Tibial nerve (tissue), 4 donors: Measurements from ENCODE around the gene TMEM214. TPM values are rescaled to one million over a fixed set of nuclear protein-coding genes. Genes with fewer than 3 reads are reported as not detected.

Experiments
- DNase-seq, 2 donors: peaks; one replicate each; pipeline ENCODE4 v3.0.0-alpha.2; 2019; ENCODE audit warnings: low spot score in 2 of 2
- H3K27ac ChIP-seq, 4 donors: fragments of 200-600 bp; sonication (generic) in 3 of 4; one replicate each; pipeline ENCODE4 v1.5.1; 2017 to 2019; ENCODE audit warnings: mild to moderate bottlenecking in 1 of 4
- H3K27me3 ChIP-seq, 2 donors: fragments of 200-600 bp; sonication (generic) in 1 of 2; one replicate each; pipeline versions ENCODE4 v1.5.1 to v1.6.0; 2017 to 2019
- H3K36me3 ChIP-seq, 3 donors: fragments of 200-600 bp; sonication (generic); one replicate each; pipeline ENCODE4 v1.5.1; 2018 to 2019
- H3K4me1 ChIP-seq, 4 donors: fragments of 200-600 bp; sonication (generic) in 3 of 4; one replicate each; pipeline ENCODE4 v1.5.1; 2017 to 2019
- H3K4me3 ChIP-seq, 4 donors: fragments of 200-600 bp; sonication (generic) in 3 of 4; one replicate each; pipeline ENCODE4 v1.5.1; 2017 to 2019; ENCODE audit warnings: mild to moderate bottlenecking in 1 of 4, moderate library complexity in 1 of 4
- H3K9me3 ChIP-seq, 4 donors: fragments of 200-600 bp; sonication (generic) in 3 of 4; one replicate each; pipeline ENCODE4 v1.5.1; 2017 to 2019
- EP300 ChIP-seq, 2 donors: sonication (generic); formaldehyde crosslinking; IDR thresholded peaks; one replicate each; pipeline ENCODE4 v1.6.1; 2017; ENCODE audit warnings: antibody characterized with exemption in 2 of 2, mild to moderate bottlenecking in 1 of 2
- POLR2A ChIP-seq, 2 donors: fragments of 450-650 bp; IDR thresholded peaks; one replicate each; pipeline ENCODE4 v1.6.1; 2017; ENCODE audit warnings: antibody characterized with exemption in 2 of 2, mild to moderate bottlenecking in 2 of 2, moderate library complexity in 2 of 2
- WGBS, 2 donors: methylation state at CpG; one replicate each; pipeline ENCODE4 v1.1.5; 2018; 5-methylcytosine and 5-hydroxymethylcytosine counted together
- total RNA-seq, 4 donors: library from RNA; depleted of rRNA; stranded (reverse); fragments of >200 nt; gene quantifications; one replicate each; pipeline ENCODE4 v1.1.0, GENCODE V29; 2016
- TF ChIP-seq, protein P1 (sequence below), 5 experiments: fragments of 200-600 bp in 3 of 5; fragments of 450-650 bp in 2 of 5; sonication (generic) in 3 of 5; IDR thresholded peaks; one replicate each; pipeline ENCODE4 v1.5.1; 2016 to 2019; ENCODE audit warnings: antibody characterized with exemption in 5 of 5, mild to moderate bottlenecking in 3 of 5, moderate library complexity in 2 of 5

Gene TMEM214
- total RNA-seq, 4 donors from 2014 or later = 45.7 to 71.4 (median 53.4) TPM

DNA sequence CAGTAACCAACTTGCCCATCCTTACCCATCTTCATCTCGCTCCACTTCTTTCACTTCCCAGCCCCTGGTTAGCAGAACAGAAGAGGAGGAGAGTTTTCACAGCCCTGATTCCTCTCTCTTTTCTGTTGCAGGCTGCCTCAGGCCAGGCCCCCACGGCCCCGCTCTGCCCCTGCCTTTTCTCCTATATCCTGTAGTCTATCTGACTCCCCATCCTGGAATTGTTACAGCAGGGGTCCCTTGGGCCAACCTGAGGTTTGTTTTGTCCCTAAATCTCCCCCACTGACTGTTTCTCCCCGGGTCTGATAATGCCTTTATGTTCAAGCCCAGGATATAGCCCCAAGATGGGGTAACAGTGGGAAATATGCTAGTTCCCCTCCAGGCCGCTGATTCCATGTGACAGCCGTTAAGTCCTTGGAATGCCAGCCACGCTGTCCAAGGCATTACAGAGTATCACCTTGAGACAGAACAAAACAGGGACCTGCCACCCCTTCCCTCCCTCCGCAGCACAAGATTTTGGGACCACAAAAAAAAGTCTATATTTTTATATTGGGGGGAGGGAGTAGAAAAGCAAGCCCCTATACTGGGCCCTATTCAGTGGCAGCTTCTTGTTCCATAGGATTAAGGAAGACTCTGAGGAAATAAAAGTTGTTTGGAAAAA is 37.3 kb downstream of the TMEM214 start:
- Histone ChIP-seq H3K36me3 (peaks cover 0 to 46% (median 0%) of the 10 kb centered on the region in 3 donors), H3K4me1 (peaks cover 0 to 69% (median 21%) of the 10 kb centered on the region in 4 donors), H3K27me3 (no peaks in the 10 kb centered on the region), H3K9me3 (no peaks in the 10 kb centered on the region), H3K4me3 (peak overlapping the region; percentile 85 to 93 (median 90)), H3K27ac (peak overlapping the region in 3 of 4 donors; percentile 38 to 98 (median 90))
- WGBS, 2 donors = 78 to 83% methylated on average over 8 of the region's 8 CpGs
- TF ChIP-seq, protein P1, sequence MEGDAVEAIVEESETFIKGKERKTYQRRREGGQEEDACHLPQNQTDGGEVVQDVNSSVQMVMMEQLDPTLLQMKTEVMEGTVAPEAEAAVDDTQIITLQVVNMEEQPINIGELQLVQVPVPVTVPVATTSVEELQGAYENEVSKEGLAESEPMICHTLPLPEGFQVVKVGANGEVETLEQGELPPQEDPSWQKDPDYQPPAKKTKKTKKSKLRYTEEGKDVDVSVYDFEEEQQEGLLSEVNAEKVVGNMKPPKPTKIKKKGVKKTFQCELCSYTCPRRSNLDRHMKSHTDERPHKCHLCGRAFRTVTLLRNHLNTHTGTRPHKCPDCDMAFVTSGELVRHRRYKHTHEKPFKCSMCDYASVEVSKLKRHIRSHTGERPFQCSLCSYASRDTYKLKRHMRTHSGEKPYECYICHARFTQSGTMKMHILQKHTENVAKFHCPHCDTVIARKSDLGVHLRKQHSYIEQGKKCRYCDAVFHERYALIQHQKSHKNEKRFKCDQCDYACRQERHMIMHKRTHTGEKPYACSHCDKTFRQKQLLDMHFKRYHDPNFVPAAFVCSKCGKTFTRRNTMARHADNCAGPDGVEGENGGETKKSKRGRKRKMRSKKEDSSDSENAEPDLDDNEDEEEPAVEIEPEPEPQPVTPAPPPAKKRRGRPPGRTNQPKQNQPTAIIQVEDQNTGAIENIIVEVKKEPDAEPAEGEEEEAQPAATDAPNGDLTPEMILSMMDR (IDR thresholded peaks at IDR 0.05) = no peak
- TF ChIP-seq POLR2A (IDR thresholded peaks at IDR 0.05) (no peak), EP300 (IDR thresholded peaks at IDR 0.05) (no peak)
- no peak for DNase-seq

DNA sequence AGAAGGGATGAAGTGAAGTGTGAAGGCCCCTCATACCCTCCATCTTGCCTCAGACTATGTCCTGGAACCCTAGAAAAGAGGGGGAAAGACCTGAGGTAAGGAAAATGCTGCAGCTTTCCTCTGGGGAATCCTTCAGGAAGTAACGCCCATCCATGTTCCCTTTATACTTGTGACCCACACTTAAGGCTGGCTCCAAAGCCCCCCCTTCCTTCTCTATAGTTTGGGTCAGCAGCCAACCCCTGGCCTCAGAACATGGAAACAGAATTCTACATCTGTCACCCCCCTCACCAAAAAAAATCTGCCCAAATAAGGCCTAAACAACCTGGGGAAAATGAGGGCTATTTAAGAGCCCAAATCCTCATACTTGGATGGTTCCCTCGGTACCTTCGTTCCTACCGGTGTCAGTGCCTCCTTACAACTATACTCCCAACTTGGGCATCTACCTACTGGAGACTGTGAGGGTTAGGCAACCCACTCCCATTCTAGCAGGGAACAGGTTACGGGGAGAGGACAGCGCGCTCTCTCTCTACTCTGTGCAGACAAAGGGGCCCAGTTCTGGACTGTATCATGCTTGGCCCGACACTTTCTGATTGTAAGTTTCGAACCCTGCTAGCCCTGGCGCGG is 38.0 kb downstream of the TMEM214 start:
- Histone ChIP-seq H3K36me3 (peaks cover 0 to 40% (median 0%) of the 10 kb centered on the region in 3 donors), H3K4me1 (peaks cover 0 to 74% (median 22%) of the 10 kb centered on the region in 4 donors), H3K9me3 (no peaks in the 10 kb centered on the region), H3K27me3 (no peaks in the 10 kb centered on the region), H3K4me3 (peak overlapping the region; percentile 85 to 93 (median 90)), H3K27ac (peak overlapping the region; percentile 81 to 98 (median 91))
- TF ChIP-seq EP300 (IDR thresholded peaks at IDR 0.05) (no peak), POLR2A (IDR thresholded peaks at IDR 0.05) (no peak)
- TF ChIP-seq, protein P1 (IDR thresholded peaks at IDR 0.05) = no peak
- no peak for DNase-seq
- WGBS, 2 donors = 2 to 3% methylated on average over 11 of the region's 11 CpGs

DNA sequence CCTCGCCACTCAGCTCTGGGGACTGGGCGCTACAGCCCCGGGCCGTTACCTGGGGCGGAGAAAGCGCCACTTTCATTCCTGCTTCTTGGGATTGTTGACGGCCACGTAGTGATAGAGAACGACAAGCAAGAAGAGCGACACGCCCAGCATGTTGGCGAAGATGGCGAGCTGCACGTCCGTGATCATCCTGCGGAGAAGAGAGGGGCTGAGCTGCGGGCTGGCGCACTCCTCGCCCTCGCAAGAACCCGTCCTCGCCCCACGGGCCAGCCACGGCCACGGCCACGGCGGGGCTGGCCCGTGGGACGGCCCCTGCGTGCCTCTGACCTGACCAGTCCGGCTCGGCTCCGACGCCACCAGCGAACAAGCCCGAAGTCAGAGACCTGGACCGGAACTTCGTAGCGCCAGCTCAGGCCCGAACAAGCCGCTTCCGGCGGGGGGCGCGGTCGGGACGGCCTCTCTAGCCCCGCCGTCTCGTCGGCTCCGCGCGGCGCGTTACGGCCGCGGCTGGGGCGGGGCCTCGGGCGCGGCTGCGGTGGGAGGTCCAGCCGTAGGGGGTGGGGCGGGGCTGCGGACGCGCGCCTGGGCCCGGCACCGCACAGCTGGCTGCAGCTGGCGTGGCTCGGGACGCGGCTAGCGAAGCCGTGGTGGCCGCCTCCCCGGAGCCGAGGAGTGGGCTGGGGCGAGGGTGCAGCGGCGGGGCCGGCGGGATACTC is 38.7 kb downstream of the TMEM214 start, which contains the start of gene OST4:
Gene OST4, minus strand, starts transcription at position 378 of the 713 bp plus-strand sequence.
- H3K4me3 ChIP-seq = peak within 1 kb of the TSS; percentile 85 to 93 (median 90)
- H3K9me3 ChIP-seq = no peaks in the 10 kb centered on the region
- H3K27me3 ChIP-seq = no peaks in the 10 kb centered on the region
- DNase-seq = peak; percentile 85 to 86
- peaks cover 0 to 33% (median 0%) of the 10 kb centered on the region in 3 donors for H3K36me3 ChIP-seq
- peaks cover 0 to 74% (median 22%) of the 10 kb centered on the region in 4 donors for H3K4me1 ChIP-seq
- H3K27ac ChIP-seq = peak within 1 kb of the TSS; percentile 81 to 98 (median 93)
- WGBS, 2 donors = 0 to 1% methylated on average over 29 to 65 of the region's 86 CpGs
- TF ChIP-seq POLR2A (IDR thresholded peaks at IDR 0.05) (peak in 1 of 2 donors; percentile 85), EP300 (IDR thresholded peaks at IDR 0.05) (peak; percentile 59 to 91)
- TF ChIP-seq, protein P1 (IDR thresholded peaks at IDR 0.05) = peak in 3 of 5 experiments; percentile 7 to 48 (median 9)

DNA sequence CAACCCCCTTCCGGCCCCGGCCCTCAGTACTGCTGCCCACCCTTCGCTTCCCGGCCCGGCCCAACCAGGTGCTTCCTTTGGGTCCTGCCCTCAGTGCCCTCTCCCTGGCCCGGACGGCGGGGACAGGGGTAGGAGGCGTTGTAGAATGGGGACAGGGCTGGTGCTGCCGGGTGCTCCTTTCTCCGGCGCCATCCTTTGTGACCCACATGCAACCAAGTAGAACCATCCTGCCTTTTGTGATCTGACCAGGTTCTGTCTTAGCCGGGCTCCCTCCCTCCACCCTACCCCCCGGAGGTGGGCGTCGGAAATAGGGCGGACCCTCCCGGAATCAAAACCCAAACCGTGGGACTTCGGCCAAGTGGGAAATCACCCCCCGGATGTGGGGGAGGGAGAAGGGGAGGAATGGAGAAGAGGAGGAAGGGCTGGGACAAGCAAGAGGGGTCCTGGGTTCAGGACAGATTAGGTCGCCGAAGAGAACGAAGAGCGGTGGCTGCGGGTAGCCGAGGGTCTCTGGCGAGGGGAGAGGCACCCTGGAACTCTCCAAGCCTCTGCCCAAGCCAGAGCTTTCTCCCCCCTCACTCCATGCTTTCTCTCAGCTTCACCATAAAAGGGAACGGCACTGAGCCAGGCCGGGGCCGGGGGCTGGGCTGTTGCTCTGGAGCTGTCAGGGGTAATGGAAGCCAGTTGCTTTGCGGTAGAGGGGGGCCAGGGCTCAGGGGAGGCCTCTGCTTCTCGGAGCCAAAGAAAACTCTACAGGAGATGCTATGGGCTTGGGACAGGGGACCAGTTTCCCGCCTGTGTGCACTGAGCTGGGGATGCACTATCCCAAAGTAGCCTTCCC is 39.4 kb downstream of the TMEM214 start:
- no peaks in the 10 kb centered on the region for H3K27me3 ChIP-seq
- 2 to 5% methylated on average over 34 of the region's 34 CpGs for WGBS, 2 donors
- H3K4me1 ChIP-seq = peaks cover 0 to 74% (median 22%) of the 10 kb centered on the region in 4 donors
- DNase-seq = no peak
- H3K9me3 ChIP-seq = no peaks in the 10 kb centered on the region
- H3K4me3 ChIP-seq = peak overlapping the region; percentile 77 to 93 (median 88)
- TF ChIP-seq, protein P1 (IDR thresholded peaks at IDR 0.05) = no peak
- peaks cover 0 to 25% (median 0%) of the 10 kb centered on the region in 3 donors for H3K36me3 ChIP-seq
- H3K27ac ChIP-seq = peak overlapping the region; percentile 81 to 98 (median 93)
